ENCODE results near the gene DGKH.
"Not testable (repeated sequence)": the region's sequence is repeated elsewhere in the genome, so short reads cannot be mapped to it uniquely, and the experiment has no call there.

DGKH gene

DNA sequence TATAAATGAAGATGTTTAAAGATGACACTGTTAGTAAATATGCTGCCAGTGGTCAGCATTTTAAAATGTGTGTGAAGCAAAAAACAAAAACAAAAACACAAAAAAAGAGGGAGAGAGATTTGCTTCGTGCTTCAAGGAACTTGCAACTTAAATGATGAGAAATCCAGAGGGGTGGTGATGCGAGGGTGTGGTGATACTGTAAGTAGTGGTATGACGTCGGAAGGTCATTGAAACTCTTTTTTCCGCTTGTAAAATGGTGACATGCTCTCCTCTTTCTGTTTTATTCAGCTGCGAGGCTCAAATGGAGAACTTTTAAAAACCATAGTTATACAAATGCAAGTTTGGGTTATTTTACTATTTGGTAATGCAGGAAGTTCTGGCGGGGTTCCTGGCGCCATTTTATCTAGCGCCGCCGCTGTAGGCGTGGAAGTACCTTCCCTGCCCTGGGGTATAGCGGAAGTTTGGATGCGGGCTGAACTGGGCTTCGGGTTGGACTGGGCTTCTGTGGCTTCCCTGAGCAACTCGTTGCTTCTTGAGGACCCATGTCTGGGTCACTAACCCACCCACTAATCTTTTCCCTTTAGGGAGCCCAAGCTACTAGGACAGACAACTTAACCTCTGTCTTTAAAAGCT lies 34.8 kb downstream of the DGKH start:
- Histone ChIP-seq H3K4me3 (ENCODE audit: low read length) (no peak overlapping the region), H3K36me3 (ENCODE audit: control insufficient read depth, insufficient read depth, low read length) (no peaks in the 10 kb centered on the region), H3K4me1 (ENCODE audit: control insufficient read depth, insufficient read depth, low read length) (no peaks in the 10 kb centered on the region), H3K9me3 (ENCODE audit: control insufficient read depth, low read length) (no peaks in the 10 kb centered on the region), H3K9ac (ENCODE audit: low read length) (no peak overlapping the region), H3K27me3 (ENCODE audit: control insufficient read depth, insufficient read depth, low read length) (no peaks in the 10 kb centered on the region)

DNA sequence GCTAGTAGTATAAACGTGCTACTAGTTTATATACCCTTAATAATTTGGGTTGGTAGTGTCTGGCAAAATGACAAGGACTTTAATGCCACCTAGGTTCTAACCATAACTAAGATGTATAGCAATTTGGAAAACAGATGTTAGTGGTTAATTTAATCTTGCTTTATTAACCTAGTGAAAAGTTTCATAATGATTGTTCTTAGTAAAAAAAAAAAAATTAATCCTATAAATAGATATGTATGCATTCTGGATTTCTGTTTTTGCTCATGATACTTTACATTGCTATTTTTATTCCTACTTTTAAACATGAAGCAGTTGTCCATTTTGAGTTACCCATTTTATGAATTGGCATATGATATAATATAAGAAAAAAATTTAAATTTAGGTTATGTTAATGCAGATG lies 36.3 kb downstream of the DGKH start:
- H3K9ac ChIP-seq (ENCODE audit: low read length), result no peak overlapping the region
- H3K9me3 ChIP-seq (ENCODE audit: control insufficient read depth, low read length), result no peaks in the 10 kb centered on the region
- no peaks in the 10 kb centered on the region for H3K4me1 ChIP-seq (ENCODE audit: control insufficient read depth, insufficient read depth, low read length)

DNA sequence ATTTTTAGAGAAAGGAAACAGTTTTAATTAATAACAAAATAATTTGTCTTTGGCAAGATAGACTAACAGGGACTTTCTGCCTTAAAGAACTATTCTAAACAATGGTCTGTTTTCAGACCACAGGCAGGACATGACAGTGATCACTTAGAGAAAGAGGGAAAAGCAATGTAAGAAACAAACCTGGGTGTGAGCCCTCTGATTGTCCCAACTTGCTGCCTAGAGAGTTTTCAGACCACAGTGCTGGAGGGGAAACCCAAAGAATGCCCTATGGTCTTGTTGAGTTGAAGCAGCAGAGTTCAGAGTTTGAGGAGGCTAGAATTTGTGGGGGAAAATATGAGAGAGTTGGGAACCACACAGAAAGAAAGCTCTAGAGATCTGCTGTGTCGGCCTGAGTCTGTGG lies 38.1 kb downstream of the DGKH start:
- no peaks in the 10 kb centered on the region for H3K27me3 ChIP-seq (ENCODE audit: control insufficient read depth, insufficient read depth, low read length)
- no peaks in the 10 kb centered on the region for H3K36me3 ChIP-seq (ENCODE audit: control insufficient read depth, insufficient read depth, low read length)
- no peaks in the 10 kb centered on the region for H3K4me1 ChIP-seq (ENCODE audit: control insufficient read depth, insufficient read depth, low read length)
- no peak overlapping the region for H3K9ac ChIP-seq (ENCODE audit: low read length)
- no peak overlapping the region for H3K4me3 ChIP-seq (ENCODE audit: low read length)
- no peaks in the 10 kb centered on the region for H3K9me3 ChIP-seq (ENCODE audit: control insufficient read depth, low read length)

More for the DNA sequence above, 36.3 kb downstream of the DGKH start:
- Histone ChIP-seq H3K4me3 (ENCODE audit: low read length) (no peak overlapping the region), H3K36me3 (ENCODE audit: control insufficient read depth, insufficient read depth, low read length) (no peaks in the 10 kb centered on the region), H3K27me3 (ENCODE audit: control insufficient read depth, insufficient read depth, low read length) (no peaks in the 10 kb centered on the region)

DNA sequence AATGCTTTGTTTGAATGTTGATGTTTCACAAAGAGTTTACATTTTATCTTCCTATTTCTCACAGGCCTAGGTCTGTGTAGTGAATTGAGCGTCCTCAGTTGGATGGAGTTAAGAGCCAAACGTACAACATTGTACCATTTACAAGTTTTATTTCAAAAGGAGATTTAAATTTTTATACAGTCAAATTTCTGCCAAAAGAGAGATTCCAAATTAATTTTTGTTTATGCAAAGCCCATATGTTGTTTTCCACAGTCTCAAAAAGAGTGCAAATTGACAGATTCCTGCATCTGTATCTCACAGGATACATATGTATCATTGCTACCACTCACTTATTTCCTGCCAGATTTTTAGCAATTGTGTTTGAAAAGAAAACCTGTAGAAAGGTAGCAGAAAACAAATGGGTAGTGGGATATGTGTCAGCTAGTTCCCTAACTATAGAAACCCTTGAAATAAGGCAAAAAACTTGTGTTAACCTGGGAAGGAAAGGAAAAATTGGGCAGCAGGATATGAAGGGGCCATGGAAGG lies 46.1 kb downstream of the DGKH start:
- Histone ChIP-seq H3K36me3 (ENCODE audit: control insufficient read depth, insufficient read depth, low read length) (no peaks in the 10 kb centered on the region), H3K27me3 (ENCODE audit: control insufficient read depth, insufficient read depth, low read length) (no peaks in the 10 kb centered on the region), H3K4me1 (ENCODE audit: control insufficient read depth, insufficient read depth, low read length) (no peaks in the 10 kb centered on the region), H3K4me3 (ENCODE audit: low read length) (no peak overlapping the region), H3K9ac (ENCODE audit: low read length) (no peak overlapping the region), H3K9me3 (ENCODE audit: control insufficient read depth, low read length) (no peaks in the 10 kb centered on the region)

DNA sequence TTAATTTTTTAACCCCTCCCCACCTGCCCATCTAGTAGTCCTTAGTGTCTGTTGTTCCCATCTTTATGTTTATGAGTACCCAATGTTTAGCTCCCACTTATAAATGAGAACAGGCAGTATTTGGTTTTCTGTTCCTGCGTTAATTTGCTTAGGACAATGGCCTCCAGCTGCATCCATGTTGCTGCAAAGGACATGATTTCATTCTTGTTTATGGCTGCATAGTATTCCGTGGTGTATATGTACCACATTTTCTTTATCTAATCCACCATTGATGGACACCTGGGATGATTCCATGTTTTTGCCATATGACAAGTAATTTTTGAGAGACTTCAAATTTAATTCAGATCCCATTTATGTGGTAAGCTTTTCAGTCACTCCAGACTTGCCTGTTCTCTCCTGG lies 47.8 kb downstream of the DGKH start:
- H3K27me3 ChIP-seq (ENCODE audit: control insufficient read depth, insufficient read depth, low read length); H3K9ac ChIP-seq (ENCODE audit: low read length); H3K4me1 ChIP-seq (ENCODE audit: control insufficient read depth, insufficient read depth, low read length); H3K4me3 ChIP-seq (ENCODE audit: low read length); H3K36me3 ChIP-seq (ENCODE audit: control insufficient read depth, insufficient read depth, low read length); H3K9me3 ChIP-seq (ENCODE audit: control insufficient read depth, low read length): not testable (repeated sequence)

DNA sequence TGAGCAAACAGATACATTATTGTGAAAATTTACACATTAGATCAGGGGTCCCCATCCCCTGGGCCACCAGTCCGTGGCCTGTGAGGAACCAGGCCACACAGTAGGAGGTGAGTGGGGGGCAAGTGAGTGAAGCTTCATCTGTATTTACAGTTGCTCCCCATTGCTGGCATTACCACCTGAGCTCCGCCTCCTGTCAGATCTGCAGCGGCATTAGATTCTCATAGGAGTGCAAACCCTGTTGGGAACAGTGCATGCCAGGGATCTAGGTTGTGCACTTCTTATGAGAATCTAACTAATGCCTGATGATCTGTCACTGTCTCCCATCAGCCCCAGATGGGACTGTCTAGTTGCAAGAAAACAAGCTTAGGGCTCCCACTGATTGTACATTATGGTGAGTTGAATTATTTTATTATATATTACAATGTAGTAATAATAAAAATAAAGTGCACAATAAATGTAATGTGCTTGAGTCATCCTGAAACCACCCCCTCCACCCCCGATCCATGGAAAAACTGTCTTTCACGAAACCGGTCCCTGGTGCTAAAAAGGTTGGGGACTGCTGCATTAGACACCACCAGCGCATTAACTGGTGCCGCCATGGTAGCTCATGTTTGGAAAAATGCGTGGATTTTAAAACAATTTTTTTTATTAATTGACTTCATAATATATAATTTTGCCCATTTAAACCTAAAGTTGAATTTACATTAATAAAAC lies 51.7 kb downstream of the DGKH start:
- H3K4me1 ChIP-seq (ENCODE audit: control insufficient read depth, insufficient read depth, low read length), result no peaks in the 10 kb centered on the region
- no peak overlapping the region for H3K4me3 ChIP-seq (ENCODE audit: low read length)
- H3K9me3 ChIP-seq (ENCODE audit: control insufficient read depth, low read length), result no peaks in the 10 kb centered on the region
- no peaks in the 10 kb centered on the region for H3K27me3 ChIP-seq (ENCODE audit: control insufficient read depth, insufficient read depth, low read length)
- no peak overlapping the region for H3K9ac ChIP-seq (ENCODE audit: low read length)
- no peaks in the 10 kb centered on the region for H3K36me3 ChIP-seq (ENCODE audit: control insufficient read depth, insufficient read depth, low read length)

DNA sequence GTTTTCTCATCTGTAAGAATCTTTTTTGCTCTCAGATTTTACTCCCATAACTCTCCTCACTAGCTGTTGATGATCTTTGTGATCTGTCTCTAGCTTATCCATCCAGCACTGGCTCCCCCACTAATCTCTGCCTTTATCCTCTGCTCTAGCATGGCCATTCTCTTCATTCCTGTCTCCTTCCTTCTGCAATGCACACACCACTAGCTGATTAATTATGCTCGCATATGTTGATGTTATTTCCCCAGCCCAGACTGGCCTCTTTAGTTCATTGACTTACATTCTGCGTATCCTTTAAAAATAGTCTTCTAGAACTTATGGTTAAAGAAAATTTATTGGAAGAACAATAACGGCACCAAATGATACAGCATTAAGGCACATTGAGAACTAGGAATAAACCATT lies 52.5 kb downstream of the DGKH start:
- Histone ChIP-seq H3K9me3 (ENCODE audit: control insufficient read depth, low read length) (no peaks in the 10 kb centered on the region), H3K36me3 (ENCODE audit: control insufficient read depth, insufficient read depth, low read length) (no peaks in the 10 kb centered on the region), H3K9ac (ENCODE audit: low read length) (no peak overlapping the region), H3K4me1 (ENCODE audit: control insufficient read depth, insufficient read depth, low read length) (no peaks in the 10 kb centered on the region), H3K27me3 (ENCODE audit: control insufficient read depth, insufficient read depth, low read length) (no peaks in the 10 kb centered on the region), H3K4me3 (ENCODE audit: low read length) (no peak overlapping the region)

DNA sequence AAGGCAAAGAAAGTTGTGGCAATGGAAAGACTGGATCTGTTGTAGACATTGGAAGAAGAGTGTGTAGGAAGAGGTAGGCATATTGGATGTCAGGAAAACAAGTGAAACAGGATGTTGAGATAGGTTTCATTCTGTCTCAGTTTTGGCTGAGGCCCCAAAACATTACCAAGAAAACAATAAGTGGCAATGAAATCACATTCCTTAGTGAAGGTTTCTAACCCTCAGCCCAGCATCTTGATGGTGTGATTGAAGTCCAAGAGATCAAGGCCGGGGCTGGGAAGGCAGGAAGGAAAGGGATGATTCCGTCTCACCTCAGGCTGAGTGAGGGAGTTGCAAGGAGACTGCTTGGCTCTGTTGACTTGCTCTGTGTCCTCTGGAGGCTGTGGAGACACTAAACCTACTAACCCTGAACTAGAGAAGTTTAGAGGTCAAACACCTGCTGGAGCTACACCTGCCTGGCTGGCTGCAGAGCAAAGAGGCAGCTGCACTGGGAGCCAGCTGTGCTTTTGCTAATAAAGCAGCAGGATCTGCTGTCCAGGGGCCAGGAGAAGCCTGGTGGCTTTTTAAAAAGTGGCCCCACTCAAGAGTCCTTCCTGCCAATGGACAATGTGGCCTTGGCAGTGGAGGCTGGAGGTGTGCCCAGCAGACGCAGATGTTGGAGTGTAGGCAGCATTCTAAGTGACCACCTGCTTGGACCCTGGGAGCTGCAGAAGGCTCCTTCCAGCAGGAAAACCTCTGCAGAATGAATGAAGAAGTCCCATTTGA lies 53.6 kb downstream of the DGKH start:
- Histone ChIP-seq H3K36me3 (ENCODE audit: control insufficient read depth, insufficient read depth, low read length) (no peaks in the 10 kb centered on the region), H3K4me1 (ENCODE audit: control insufficient read depth, insufficient read depth, low read length) (no peaks in the 10 kb centered on the region), H3K9ac (ENCODE audit: low read length) (no peak overlapping the region), H3K27me3 (ENCODE audit: control insufficient read depth, insufficient read depth, low read length) (no peaks in the 10 kb centered on the region), H3K9me3 (ENCODE audit: control insufficient read depth, low read length) (no peaks in the 10 kb centered on the region), H3K4me3 (ENCODE audit: low read length) (no peak overlapping the region)

DNA sequence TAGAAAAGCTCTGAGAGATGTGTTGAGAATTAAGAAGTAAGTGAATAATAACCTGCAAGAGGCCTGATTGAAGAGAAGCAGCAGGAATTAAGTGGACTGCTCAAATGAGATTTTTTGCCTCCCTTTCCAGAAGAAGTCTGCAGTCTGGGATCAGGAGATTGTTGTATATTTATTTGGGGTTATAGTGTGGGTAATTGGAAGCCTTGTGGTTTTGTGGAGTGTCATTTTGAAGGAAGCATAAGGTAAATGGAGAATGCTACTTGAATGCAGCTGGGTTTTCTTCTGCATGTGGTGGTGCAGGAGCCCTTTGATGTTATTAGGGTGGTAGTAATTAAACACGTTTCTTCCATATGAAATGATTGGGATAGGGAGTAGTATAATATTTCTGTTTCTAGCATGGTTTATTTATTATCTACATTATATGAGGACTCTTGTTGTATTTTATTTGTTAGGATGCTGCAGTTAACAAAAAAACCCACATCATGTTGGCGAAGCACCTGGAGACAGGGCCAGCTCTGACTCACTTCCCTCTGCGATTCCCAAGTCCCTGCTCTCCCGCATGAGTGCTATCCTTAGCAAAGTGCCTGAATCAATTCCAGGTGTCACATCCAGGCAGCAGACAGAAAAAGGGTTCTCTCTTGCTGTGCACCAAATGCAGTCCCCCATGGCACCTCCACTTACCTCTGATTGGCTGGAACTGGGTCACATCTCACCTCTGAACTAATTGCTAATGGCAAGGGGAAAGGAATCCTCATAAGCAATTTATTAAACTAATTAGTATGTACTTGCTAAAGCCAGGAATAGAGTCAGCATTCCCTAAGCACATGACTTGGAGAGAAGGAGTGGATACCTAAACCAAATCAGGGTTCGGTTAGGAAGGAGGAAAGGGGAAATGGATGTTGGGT lies 54.8 kb downstream of the DGKH start:
- Histone ChIP-seq H3K9ac (ENCODE audit: low read length) (no peak overlapping the region), H3K27me3 (ENCODE audit: control insufficient read depth, insufficient read depth, low read length) (no peaks in the 10 kb centered on the region), H3K36me3 (ENCODE audit: control insufficient read depth, insufficient read depth, low read length) (no peaks in the 10 kb centered on the region), H3K4me3 (ENCODE audit: low read length) (no peak overlapping the region), H3K9me3 (ENCODE audit: control insufficient read depth, low read length) (no peaks in the 10 kb centered on the region), H3K4me1 (ENCODE audit: control insufficient read depth, insufficient read depth, low read length) (no peaks in the 10 kb centered on the region)

DNA sequence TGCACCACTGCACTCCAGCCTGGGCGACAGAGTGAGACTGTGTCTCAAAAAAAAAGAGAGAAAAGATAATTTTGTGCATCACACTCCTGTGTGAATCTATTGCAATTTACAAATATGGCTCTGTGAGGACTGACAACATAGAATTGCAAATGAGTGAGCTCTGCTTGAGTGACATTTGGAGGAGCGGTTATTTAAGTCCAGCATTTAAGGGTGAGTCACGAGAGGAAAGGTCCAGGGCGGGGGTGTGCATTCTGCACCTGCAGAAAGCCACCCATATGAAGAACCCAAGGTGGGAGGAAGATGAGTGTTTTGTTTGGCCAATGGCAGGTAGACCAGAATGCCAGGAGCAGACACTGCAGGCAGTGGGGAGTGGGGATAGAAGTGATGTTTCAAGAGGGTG lies 58.5 kb downstream of the DGKH start:
- H3K4me1 ChIP-seq (ENCODE audit: control insufficient read depth, insufficient read depth, low read length), result no peaks in the 10 kb centered on the region
- no peaks in the 10 kb centered on the region for H3K27me3 ChIP-seq (ENCODE audit: control insufficient read depth, insufficient read depth, low read length)
- no peak overlapping the region for H3K9ac ChIP-seq (ENCODE audit: low read length)
- no peaks in the 10 kb centered on the region for H3K9me3 ChIP-seq (ENCODE audit: control insufficient read depth, low read length)
- no peak overlapping the region for H3K4me3 ChIP-seq (ENCODE audit: low read length)
- no peaks in the 10 kb centered on the region for H3K36me3 ChIP-seq (ENCODE audit: control insufficient read depth, insufficient read depth, low read length)

DNA sequence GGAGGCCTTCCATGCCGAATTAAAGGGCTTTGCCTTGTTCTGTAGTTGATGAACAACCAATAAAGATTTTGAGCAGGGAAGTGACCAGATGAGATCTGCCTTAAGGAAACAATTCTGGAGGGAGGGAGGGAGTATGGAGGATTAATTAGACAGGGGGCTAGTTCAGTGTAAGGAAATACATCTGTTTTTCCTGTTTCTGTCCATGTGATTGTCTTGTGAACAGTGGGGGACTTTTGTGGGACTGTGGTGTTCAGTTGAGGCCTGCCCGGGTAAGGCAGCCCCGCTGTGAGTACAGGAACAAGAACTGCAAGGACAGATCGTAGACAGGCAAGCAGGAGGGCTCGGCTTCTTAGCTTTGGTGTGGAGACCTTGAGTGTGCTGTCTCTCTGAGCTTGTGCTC lies 59.0 kb downstream of the DGKH start:
- Histone ChIP-seq H3K4me1 (ENCODE audit: control insufficient read depth, insufficient read depth, low read length) (no peaks in the 10 kb centered on the region), H3K9ac (ENCODE audit: low read length) (no peak overlapping the region), H3K9me3 (ENCODE audit: control insufficient read depth, low read length) (no peaks in the 10 kb centered on the region), H3K36me3 (ENCODE audit: control insufficient read depth, insufficient read depth, low read length) (no peaks in the 10 kb centered on the region), H3K27me3 (ENCODE audit: control insufficient read depth, insufficient read depth, low read length) (no peaks in the 10 kb centered on the region), H3K4me3 (ENCODE audit: low read length) (no peak overlapping the region)
